Prostate gland (tissue), 2 donors: ENCODE measurements around the gene ST8SIA3.

Experiments
- POLR2A ChIP-seq: fragments of 450-650 bp; IDR thresholded peaks from one replicate; pipeline ENCODE4 v1.6.1; 2016; ENCODE audit warnings: antibody characterized with exemption, mild to moderate bottlenecking
- TF ChIP-seq, protein P1 (sequence below), 4 experiments: fragments of 200-600 bp in 2 of 4; fragments of 450-650 bp in 2 of 4; sonication (generic) in 2 of 4; IDR thresholded peaks; 1 replicate in 3 of 4; 2 replicates in 1 of 4; pipeline ENCODE4 v1.5.1; 2016 to 2019; ENCODE audit warnings: antibody characterized with exemption in 4 of 4, mild to moderate bottlenecking in 2 of 4, moderate library complexity in 2 of 4

DNA sequence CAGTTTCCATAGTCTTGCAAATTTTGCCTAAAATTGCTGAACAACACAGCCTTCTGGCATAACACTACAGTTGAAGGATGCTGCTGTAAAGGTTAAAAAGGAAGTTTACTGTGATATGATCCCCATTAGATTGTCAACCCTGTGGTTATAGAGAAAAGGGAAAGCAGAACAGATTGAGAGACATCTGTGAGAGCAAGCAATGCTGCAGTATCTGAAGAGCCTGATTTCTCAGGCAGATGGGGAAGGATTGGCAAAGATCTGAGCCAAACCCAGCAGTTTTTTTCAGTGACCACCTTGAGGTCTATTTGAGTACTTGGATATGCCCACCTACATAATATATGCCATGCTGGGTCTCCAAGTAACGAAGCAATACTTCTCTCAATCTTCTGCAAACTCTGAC is 8.5 kb upstream of the ST8SIA3 start:
- TF ChIP-seq POLR2A = no peak
- TF ChIP-seq, protein P1, sequence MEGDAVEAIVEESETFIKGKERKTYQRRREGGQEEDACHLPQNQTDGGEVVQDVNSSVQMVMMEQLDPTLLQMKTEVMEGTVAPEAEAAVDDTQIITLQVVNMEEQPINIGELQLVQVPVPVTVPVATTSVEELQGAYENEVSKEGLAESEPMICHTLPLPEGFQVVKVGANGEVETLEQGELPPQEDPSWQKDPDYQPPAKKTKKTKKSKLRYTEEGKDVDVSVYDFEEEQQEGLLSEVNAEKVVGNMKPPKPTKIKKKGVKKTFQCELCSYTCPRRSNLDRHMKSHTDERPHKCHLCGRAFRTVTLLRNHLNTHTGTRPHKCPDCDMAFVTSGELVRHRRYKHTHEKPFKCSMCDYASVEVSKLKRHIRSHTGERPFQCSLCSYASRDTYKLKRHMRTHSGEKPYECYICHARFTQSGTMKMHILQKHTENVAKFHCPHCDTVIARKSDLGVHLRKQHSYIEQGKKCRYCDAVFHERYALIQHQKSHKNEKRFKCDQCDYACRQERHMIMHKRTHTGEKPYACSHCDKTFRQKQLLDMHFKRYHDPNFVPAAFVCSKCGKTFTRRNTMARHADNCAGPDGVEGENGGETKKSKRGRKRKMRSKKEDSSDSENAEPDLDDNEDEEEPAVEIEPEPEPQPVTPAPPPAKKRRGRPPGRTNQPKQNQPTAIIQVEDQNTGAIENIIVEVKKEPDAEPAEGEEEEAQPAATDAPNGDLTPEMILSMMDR (IDR thresholded peaks at IDR 0.05) = no peak
